ENCODE measurements around the gene TC2N.

DNA sequence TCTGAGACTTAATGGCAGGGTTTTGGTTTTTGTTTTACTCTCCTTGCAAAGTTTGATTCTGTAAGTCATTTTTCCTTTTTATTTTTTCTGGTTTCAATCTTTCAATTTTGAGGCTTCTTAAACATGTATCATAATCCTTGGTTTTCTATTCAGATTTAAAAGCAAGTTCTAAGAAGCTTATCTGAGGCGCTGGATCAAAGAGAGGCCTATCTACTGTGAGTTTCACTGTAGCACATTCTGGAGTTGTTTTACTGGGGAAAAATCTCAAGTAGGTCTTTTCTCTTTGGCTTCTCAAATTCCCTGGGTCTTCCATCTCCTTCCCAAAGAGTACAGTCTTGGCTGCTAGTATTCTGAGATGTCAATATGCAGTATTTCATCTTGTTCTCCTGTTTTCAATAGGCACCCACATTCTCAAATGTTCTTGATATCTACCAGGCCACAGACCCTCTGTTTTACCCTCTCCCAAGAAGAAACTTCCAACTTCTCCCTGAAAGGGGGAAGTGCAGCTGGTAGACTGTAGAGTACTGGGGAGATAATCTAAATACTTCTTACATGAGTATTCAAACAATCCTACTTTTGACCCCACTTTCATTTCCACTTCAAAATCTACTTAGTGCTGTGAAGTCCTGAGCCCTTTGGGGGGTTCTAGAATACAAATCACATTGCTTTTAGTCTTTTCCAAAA lies 124.6 kb downstream of the TC2N start:
- TF ChIP-seq TOE1 (IDR thresholded peaks at IDR 0.05; ENCODE audit: borderline replicate concordance) (no peak), TOE1 (CRISPR knock-in tag; IDR thresholded peaks at IDR 0.05; ENCODE audit: borderline replicate concordance, low read depth) (no peak), MTA1 (IDR thresholded peaks at IDR 0.05; ENCODE audit: borderline replicate concordance) (no peak), CCAR2 (IDR thresholded peaks at IDR 0.05; ENCODE audit: low read depth, low read length) (no peak), CREB3 (tag; conservative IDR thresholded peaks at IDR 0.05; ENCODE audit: low read depth) (no peak), PML (IDR thresholded peaks at IDR 0.05; ENCODE audit: low read length) (no peak), CTCF (IDR thresholded peaks at IDR 0.05 in 2 of 3, conservative IDR thresholded peaks at IDR 0.05 in 1 of 3; ENCODE audit: insufficient read depth in 2 of 3, low read depth in 1 of 3, low read length in 3 of 3) (no peak), POLR2A (conservative IDR thresholded peaks at IDR 0.05) (no peak), ZNF408 (CRISPR knock-in tag; IDR thresholded peaks at IDR 0.05; ENCODE audit: low read depth) (no peak), ZBED1 (IDR thresholded peaks at IDR 0.05) (no peak), NCOA2 (IDR thresholded peaks at IDR 0.05; ENCODE audit: partially characterized antibody in 2 of 2) (no peak), THRB (CRISPR knock-in tag; conservative IDR thresholded peaks at IDR 0.05) (no peak)
- TF ChIP-seq, protein P1, sequence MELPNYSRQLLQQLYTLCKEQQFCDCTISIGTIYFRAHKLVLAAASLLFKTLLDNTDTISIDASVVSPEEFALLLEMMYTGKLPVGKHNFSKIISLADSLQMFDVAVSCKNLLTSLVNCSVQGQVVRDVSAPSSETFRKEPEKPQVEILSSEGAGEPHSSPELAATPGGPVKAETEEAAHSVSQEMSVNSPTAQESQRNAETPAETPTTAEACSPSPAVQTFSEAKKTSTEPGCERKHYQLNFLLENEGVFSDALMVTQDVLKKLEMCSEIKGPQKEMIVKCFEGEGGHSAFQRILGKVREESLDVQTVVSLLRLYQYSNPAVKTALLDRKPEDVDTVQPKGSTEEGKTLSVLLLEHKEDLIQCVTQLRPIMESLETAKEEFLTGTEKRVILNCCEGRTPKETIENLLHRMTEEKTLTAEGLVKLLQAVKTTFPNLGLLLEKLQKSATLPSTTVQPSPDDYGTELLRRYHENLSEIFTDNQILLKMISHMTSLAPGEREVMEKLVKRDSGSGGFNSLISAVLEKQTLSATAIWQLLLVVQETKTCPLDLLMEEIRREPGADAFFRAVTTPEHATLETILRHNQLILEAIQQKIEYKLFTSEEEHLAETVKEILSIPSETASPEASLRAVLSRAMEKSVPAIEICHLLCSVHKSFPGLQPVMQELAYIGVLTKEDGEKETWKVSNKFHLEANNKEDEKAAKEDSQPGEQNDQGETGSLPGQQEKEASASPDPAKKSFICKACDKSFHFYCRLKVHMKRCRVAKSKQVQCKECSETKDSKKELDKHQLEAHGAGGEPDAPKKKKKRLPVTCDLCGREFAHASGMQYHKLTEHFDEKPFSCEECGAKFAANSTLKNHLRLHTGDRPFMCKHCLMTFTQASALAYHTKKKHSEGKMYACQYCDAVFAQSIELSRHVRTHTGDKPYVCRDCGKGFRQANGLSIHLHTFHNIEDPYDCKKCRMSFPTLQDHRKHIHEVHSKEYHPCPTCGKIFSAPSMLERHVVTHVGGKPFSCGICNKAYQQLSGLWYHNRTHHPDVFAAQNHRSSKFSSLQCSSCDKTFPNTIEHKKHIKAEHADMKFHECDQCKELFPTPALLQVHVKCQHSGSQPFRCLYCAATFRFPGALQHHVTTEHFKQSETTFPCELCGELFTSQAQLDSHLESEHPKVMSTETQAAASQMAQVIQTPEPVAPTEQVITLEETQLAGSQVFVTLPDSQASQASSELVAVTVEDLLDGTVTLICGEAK (IDR thresholded peaks at IDR 0.05) = no peak
- TF ChIP-seq, protein P1 (CRISPR knock-in tag; IDR thresholded peaks at IDR 0.05) = no peak
